Stimulated activated CD4-positive, alpha-beta T cell treated with anti-CD3 and anti-CD28 coated beads, Interleukin-2, amount 100 ng/mL, for 4 hours (primary cell): ENCODE data around the gene CDCP1.

ENCODE experiments used
- DNase-seq: peaks from one replicate; pipeline ENCODE4 v3.0.0-alpha.2; 2020; ENCODE audit warnings: low read depth

The CDCP1 gene

GRCh38 chr3:45109771-45110508, 36.2 kb downstream of the CDCP1 start:
- no peak for DNase-seq

DNA sequence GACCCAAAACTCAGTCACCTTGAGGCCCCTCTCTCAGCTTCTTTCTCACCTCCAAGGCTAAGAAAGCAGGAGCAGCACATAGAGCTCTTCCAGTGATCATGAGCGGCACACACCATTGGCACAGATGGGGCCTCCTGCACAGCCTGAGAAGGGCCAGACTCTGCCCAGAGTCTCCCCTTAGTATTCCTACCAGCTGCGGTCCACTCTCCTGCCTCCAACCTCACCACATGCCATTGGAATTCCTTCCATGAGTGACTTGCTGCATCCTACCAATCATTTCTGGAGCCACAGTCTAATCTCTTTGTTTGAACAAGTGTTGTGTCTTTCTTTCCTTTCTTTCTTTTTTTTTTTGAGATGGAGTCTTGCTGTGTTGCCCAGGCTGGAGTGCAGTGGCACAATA, 39.3 kb downstream of the CDCP1 start:
- no peak for DNase-seq

DNA sequence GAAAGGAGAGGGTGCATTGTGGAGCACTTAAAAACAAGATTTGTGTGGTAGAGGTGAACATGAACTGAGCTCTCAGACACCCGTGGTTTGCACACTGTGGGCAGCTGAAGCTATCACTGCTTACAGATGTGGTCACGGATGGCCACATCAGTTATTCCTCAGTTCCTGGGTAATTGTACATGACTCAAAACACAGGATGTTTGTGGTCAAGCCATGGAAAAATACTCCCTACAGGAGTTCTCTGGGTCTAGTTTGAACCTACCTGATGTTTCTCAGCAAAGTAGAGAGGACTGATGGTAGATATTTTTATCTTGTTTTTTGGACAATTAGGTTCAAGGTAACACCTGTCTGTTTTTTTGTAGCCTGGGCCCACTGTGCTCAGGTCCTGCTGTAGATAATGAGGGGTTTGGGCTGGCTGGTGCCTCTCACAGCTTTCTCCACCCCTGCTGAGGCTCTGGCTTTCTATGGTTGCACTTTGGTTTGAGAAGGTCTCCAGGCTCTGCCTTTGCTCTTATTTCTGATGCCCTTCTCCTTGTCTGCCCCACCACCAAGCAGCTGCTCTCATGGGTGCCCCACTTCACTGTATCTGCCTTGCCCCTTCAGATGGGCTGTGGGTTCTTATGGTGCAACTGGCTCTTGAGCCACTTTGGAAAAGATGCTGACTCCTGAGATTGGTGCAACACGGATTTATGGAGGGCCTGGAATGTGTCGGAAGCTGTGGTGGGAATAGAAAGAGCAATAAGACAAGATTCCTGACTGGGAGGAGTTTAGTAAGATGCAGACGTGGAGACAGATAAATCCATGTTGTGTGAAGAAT, 40.1 kb downstream of the CDCP1 start:
- DNase-seq = peak; percentile 47

DNA sequence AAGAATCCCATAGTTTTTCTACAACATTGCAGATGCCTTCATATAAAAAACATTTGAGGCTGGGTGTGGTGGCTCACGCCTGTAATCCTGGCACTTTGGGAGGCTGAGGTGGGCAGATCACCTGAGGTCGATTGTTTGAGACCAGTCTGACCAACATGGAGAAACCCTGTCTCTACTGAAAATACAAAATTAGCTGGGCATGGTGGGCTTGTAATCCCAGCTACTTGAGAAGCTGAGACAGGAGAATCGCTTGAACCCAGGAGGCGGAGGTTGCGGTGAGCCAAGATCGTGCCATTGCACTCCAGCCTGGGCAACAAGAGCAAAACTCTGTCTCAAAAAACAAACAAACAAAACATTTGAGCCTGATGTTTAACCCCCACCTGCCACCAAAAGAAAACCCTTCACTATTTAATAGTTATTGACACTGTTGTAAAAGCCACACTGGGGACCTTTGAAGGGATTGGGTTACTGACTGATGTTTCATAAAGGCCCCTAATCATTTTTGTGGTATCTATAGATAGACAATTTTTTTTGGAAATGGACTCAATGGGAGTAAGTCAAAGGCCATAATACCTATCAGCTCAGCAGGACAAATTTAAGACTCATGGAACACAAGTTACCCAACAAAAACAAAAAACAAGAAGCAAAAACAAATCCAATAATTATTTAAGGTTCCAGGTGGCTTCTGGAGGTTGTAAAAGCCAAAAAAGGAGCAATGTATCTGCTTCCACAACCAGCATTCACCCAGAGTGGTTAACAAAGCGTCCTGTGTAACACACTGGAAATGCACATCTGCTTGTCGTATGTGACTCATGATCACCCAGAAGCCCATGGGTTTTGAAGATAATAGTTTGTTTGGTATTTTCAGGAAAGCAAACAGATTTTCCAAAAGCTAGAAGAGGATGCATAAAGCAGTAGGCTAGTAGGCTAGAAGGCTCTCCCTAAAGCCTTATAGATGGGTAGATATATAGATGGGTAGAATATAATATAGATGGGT, 41.2 kb downstream of the CDCP1 start:
- DNase-seq = no peak

GRCh38 chr3:45103753-45104714, 42.1 kb downstream of the CDCP1 start:
- no peak for DNase-seq

DNA sequence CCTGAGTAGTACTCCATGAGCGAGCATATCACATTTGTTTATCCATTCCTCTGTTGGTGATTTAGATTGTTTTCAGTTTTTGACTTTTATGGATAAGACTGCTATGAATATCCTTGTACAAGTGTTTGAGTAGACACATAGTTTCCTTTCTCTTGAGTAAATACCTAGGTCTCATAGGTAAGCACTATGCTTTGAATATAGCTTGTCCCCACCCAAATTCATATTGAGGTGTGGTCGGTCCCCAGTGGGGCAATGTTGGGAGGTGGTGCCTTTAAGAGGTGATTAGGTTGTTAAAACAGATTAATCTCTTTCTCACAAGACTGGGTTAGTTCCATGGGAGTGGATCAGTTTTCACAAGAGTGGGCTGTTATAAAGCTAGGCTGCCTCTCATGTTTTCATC, 42.8 kb downstream of the CDCP1 start:
- no peak for DNase-seq

GRCh38 chr3:45100981-45101407, 45.2 kb downstream of the CDCP1 start:
- no peak for DNase-seq

DNA sequence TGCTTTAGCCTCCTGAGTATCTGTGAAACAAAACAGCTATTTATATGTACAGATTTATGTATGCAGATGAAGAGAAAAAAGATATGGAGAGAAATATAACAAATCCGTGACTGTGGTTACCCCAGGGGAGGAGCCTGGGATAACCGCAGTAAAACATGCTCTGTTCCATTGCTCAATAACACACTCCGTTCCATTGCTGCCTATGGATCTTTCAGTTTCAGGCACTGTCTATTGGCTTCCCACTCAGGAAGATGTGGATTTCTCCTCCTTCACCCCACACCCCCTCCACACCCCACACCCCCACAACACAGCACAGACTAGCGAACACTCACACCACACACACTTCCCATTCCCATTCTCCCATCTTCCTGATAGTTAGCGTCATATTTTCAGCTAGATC, 47.9 kb downstream of the CDCP1 start:
- no peak for DNase-seq

- no peak for DNase-seq
Observed at GRCh38 chr3:45097296-45097883, 48.8 kb downstream of the CDCP1 start.

DNA sequence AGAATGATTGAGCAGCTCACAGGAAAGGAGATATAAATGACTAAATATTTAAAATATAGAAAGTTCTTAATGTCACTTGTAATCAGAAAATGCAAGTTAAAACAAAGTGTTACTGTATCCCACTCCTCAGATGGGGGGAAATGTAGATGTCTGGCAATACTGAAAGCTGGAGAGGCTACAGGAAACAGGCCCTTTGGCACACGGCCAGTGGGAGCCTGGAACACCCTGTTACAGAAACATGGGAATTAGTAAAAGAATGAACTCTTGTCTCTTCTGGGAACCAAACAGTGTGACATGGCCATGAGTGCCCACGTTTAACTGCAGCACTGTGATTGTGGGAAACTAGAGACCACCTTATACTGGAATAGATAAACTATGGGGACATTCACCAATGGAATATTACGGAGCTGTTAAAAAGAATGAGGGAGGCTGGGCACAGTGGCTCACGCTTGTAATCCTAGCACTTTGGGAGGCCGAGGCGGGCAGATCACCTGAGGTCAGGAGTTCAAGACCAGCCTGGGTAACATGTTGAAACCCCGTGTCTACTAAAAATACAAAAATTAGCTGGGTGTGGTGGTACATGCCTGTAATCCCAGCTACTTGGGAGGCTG, 50.2 kb downstream of the CDCP1 start:
- DNase-seq = no peak

- no peak for DNase-seq
Observed at GRCh38 chr3:45093176-45093575, 53.0 kb downstream of the CDCP1 start.

GRCh38 chr3:45092132-45093031, 53.8 kb downstream of the CDCP1 start:
- no peak for DNase-seq

DNA sequence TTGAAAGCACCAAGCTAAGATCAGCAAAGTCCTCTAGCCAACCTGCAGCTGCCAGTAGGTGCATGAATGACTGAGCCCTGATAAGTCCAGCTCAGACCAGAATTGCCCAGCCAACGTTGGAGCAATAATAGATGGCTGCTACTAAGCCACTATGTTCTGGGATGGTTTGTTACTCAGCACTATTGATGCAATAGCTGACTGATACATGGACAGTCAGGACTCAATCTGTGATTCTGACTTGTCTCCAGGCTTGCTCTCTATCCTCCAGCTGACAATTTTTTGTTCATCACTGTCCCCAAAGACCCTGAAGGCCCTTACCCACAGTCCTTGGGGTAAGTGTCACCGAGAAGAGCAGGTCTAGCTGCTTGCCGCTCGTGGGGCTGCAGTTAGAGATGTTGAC, 55.3 kb downstream of the CDCP1 start:
- DNase-seq = no peak

- no peak for DNase-seq
Observed at GRCh38 chr3:45088543-45089358, 57.4 kb downstream of the CDCP1 start.

- no peak for DNase-seq
Observed at GRCh38 chr3:45087155-45087554, 59.0 kb downstream of the CDCP1 start.

DNA sequence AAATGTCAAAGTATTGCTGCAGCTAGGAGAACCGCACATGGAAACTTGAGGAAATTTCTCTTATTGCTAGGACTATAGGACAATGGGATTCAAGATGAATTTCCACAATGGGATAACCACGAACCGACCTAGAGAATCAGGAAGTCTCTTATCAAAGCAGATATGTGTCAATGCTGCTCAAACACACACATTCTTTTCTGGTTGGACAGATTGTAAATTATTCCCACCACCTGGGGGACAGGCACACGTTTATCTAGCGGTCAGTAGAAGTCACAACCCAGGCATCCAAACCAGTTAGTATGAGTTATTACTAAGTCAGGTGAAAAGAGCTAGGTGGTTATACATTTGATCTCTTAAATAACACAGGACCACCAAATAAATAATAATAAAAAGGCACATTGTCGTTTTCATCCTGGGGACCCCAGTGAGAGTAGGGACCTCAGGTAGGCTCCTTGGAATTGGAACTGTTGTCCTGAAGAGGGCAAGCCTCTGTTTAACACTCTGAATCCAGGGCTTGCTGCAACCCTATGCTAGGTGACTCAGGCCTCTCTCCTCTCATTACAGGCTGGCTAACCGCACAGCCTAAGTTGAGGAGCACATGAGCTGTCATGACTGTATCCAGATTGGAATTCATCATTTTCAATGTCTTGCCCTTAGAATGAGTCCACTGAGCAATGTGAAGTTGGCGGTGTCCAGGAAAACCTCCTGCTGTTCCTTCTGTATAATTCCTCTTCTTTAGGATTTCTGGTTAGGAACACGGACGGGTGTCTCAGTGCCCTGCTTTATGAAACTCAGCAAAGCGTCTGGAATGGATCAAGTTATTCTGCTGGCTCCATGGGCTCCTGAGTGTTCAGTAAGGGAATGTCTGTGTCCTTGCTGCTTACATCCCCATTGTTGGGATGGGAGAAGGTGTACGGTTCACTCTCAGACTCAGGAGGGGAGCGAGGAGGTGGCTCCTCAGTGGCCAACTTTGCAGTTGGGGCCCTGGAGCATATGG, 61.1 kb downstream of the CDCP1 start:
- no peak for DNase-seq

DNA sequence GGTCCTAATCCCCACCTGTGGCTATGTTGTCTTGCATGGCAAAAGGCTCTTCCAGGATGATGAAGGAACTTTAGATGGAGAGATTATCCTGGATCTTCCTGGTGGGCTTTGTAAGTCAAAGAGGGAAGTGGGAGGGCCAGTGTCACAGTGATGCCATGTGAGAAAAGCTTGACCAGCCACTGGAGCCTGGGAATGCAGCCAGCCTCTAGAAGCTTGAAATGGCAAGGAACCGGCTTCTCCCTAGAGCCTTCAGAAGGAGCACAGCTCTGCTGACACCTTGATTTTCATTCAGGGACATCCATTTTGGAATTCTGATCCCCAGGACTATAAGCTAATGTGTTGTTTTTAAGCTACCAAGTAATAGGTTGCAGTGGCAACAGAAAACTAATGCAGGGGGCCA, 61.8 kb downstream of the CDCP1 start:
- no peak for DNase-seq
